Dermis blood vessel endothelial cell (primary cell): Measurements from ENCODE around the gene CTDSP1. TPM values are rescaled to one million over a fixed set of nuclear protein-coding genes. Genes with fewer than 3 reads are reported as not detected.

Experiments
- DNase-seq: peaks from one replicate; pipeline ENCODE4 v3.0.0; 2010
- total RNA-seq: library from RNA; depleted of rRNA; stranded (reverse); fragments of >200 nt; gene quantifications from 2 replicates; pipeline ENCODE4 v1.2.3, GENCODE V29; 2014

Gene CTDSP1
- total RNA-seq, 1 donor from 2014 or later, result 110 TPM

DNA sequence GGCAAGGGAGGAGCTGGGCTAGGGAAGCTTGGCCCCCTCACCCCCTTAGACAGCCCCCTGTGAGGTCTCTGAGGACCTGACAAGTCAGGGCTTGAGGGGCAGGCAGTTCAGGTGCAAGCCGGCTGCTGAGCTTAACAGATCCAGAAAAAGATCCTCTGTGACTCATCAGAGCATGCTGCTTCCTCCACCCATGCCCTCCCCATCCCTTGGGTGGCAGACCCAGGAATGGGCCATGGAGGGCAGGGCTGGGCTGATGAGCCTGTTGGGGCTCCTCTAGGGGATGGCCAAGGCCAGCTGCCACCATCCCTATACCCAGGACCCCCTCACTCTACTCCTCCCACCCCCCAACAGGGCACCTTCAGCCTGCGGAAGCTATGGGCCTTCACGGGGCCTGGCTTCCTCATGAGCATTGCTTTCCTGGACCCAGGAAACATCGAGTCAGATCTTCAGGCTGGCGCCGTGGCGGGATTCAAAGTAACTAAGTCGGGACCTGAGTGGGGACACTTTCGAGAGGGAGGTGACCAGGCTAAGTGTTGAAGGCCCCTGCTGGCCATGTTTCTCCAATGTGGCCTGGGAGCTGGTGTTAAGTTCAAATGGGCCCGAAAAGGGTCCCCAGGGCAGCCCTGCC, 15.7 kb upstream of the CTDSP1 start:
- DNase-seq, result no peak

- DNase-seq, result no peak
Observed at GRCh38 chr2:218384975-218385374, 14.7 kb upstream of the CTDSP1 start.

GRCh38 chr2:218386505-218387368, 12.9 kb upstream of the CTDSP1 start:
- DNase-seq, result no peak

DNA sequence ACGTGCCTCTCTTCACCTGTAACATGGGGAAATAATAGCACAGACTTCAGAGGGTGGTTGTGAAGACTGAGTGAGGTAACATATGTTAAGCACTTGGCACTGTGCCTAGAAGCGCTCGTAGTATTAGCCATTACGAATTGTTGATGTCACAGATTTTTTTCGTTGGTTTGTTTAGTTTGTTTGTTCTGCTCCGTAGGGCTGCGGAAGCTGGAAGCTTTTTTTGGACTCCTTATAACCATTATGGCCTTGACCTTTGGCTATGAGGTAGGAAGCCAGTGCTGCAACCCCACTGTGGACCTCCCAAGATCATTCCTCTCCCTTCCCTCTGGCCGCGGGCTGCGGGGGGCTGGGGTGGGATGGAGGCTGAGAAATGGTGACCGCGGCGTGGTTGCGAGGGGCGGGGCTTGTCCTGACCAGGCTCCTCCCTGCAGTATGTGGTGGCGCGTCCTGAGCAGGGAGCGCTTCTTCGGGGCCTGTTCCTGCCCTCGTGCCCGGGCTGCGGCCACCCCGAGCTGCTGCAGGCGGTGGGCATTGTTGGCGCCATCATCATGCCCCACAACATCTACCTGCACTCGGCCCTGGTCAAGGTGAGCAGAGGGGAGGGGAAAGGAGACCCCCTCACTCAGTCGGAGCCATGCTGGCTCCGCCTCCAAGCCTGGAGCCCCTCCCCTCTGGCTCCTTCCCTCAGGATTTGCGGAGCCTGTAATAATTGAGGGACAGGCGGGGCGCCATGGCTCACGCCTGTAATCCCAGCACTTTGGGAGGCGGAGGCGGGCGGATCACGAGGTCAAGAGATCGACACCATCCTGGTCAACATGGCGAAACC, 12.1 kb upstream of the CTDSP1 start:
- peak; percentile 77 for DNase-seq

GRCh38 chr2:218389333-218390150, 10.1 kb upstream of the CTDSP1 start:
- DNase-seq, result no peak

GRCh38 chr2:218391202-218391601, 8.5 kb upstream of the CTDSP1 start:
- no peak for DNase-seq

- DNase-seq, result no peak
Observed at GRCh38 chr2:218392459-218392858, 7.2 kb upstream of the CTDSP1 start.

GRCh38 chr2:218392891-218393462, 6.7 kb upstream of the CTDSP1 start:
- no peak for DNase-seq

DNA sequence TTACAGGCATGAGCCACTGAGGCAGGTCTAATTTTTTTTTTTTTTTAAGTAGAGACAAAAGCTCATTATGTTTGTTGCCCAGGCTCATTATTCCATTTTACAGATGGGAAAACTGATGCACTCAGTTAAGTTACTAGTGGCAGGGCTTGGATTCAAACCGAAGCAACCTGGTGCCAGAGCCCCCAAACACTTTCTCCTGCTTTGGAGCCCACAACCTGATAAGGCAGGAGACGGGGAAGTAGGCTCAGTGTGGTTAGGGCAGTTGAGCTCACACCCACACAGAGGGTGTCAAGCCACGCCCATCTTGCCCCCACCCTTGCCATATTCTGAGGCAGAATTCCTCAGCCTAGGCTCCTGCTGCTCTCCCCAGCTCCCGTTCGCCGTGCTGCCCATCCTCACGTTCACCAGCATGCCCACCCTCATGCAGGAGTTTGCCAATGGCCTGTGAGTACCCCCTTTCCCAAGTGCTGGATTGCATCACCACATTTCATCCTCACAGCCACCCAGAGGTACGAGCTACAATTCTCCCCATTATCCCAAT, 5.8 kb upstream of the CTDSP1 start:
- DNase-seq, result no peak

- no peak for DNase-seq
Observed at GRCh38 chr2:218394298-218395089, 5.2 kb upstream of the CTDSP1 start.

DNA sequence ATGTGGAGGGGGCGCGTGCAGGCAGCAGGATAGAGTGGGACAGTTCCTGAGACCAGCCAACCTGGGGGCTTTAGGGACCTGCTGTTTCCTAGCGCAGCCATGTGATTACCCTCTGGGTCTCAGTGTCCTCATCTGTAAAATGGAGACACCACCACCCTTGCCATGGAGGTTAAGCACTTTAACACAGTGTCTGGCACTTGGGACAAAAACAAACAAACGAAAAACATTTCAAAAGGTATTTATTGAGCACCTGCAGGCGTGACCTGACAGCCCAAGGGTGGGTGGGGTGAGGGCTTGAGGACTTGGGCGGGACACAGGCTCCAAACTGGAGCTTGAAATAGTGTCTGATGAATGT, 4.6 kb upstream of the CTDSP1 start:
- no peak for DNase-seq

DNA sequence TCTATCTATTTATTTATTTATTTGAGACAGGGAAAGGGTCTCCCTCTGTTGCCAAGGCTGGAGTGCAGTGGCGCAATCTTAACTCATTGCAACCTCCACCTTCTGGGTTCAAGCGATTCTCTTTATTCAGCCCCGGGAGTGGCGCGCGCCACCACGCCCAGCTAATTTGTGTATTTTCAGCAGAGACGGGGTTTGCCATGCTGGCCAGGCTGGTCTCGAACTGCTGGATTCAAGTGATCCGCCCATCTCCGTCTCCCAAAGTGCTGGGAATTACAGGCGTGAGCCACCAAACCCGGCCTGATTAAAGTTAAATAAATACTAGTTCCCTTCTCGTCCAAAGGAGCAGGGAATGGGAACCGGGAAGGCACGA, 4.2 kb upstream of the CTDSP1 start:
- DNase-seq, result no peak

- peak; percentile 97 for DNase-seq
Observed at GRCh38 chr2:218395826-218396687, 3.6 kb upstream of the CTDSP1 start.

GRCh38 chr2:218396688-218397462, 2.8 kb upstream of the CTDSP1 start:
- peak; percentile 62 for DNase-seq

- DNase-seq, result no peak
Observed at GRCh38 chr2:218397463-218397819, 2.2 kb upstream of the CTDSP1 start.

GRCh38 chr2:218397820-218398436, 1.7 kb upstream of the CTDSP1 start:
- DNase-seq, result peak; percentile 77

GRCh38 chr2:218398437-218399390, 954 bp upstream of the CTDSP1 start:
- DNase-seq, result peak; percentile 74
